GM21576 (cell line): ENCODE results near the gene KCTD5.

ENCODE experiments used
- ATAC-seq: cut with Tn5 transposase; IDR thresholded peaks from one replicate; pipeline ENCODE4 v1.9.1; 2021; ENCODE audit warnings: mild to moderate bottlenecking, moderate library complexity; ENCODE audit not compliant: unreplicated experiment

Gene KCTD5

GRCh38 chr16:2708955-2709587, 26.7 kb downstream of the KCTD5 start:
- no peak for ATAC-seq

GRCh38 chr16:2709588-2709984, 27.3 kb downstream of the KCTD5 start:
- ATAC-seq, result no peak

- ATAC-seq, result no peak
Measured at GRCh38 chr16:2710021-2710710, 27.8 kb downstream of the KCTD5 start.

GRCh38 chr16:2710711-2711231, 28.4 kb downstream of the KCTD5 start:
- no peak for ATAC-seq

GRCh38 chr16:2711370-2712062, 29.2 kb downstream of the KCTD5 start:
- no peak for ATAC-seq

- ATAC-seq, result no peak
Measured at GRCh38 chr16:2712063-2712441, 29.7 kb downstream of the KCTD5 start.

GRCh38 chr16:2712546-2712945, 30.2 kb downstream of the KCTD5 start:
- no peak for ATAC-seq

- no peak for ATAC-seq
Measured at GRCh38 chr16:2713523-2713922, 31.2 kb downstream of the KCTD5 start.

- no peak for ATAC-seq
Measured at GRCh38 chr16:2713985-2714774, 31.9 kb downstream of the KCTD5 start.

GRCh38 chr16:2715064-2715463, 32.7 kb downstream of the KCTD5 start:
- no peak for ATAC-seq

GRCh38 chr16:2715519-2715918, 33.2 kb downstream of the KCTD5 start:
- no peak for ATAC-seq

GRCh38 chr16:2715966-2716885, 33.9 kb downstream of the KCTD5 start:
- ATAC-seq, result no peak

GRCh38 chr16:2716948-2717347, 34.6 kb downstream of the KCTD5 start:
- ATAC-seq, result no peak

- ATAC-seq, result no peak
Measured at GRCh38 chr16:2717383-2718263, 35.3 kb downstream of the KCTD5 start.

GRCh38 chr16:2719328-2720063, 37.2 kb downstream of the KCTD5 start:
- ATAC-seq, result no peak

GRCh38 chr16:2720064-2720457, 37.7 kb downstream of the KCTD5 start, which contains the start of gene PRSS27:
PRSS27 (minus strand) TSS chr16:2720224; CDS start chr16:2720160, 64 bp downstream.
- ATAC-seq, result no peak

GRCh38 chr16:2720719-2721633, 38.7 kb downstream of the KCTD5 start:
- ATAC-seq, result peak; percentile 61
